HepG2 (cell line): ENCODE data around the gene S100G. TPM values are rescaled to one million over a fixed set of nuclear protein-coding genes. Genes with fewer than 3 reads are reported as not detected.

Source experiments
- ATAC-seq: fragments of 200-7000 bp; cut with Tn5 transposase; 3 replicates; pipeline ENCODE4 v1.9.1; 2020; ENCODE audit warnings: mild to moderate bottlenecking, moderate library complexity
- BruUV-seq: library from RNA; stranded (reverse); fragments of 400-500 nt; replicated peaks from 2 replicates; lab custom pipeline; 2021; lab: Mats Ljungman, UMichigan
- CTCF ChIA-PET: fragments of 300-600 bp; formaldehyde crosslinking; extraction: SDS; loops from one replicate; lab custom pipeline; 2021; ENCODE audit warnings: low total read pairs, inconsistent platforms, low intra/inter-chr PET ratio; lab: Yijun Ruan, JAX
- POLR2A ChIA-PET: fragments of 350-600 bp; sonication (Branson Sonifier 250); formaldehyde crosslinking; loops from one replicate; lab custom pipeline; 2020; ENCODE audit warnings: antibody characterized with exemption, inconsistent platforms; lab: Yijun Ruan, JAX
- DNase-seq: peaks from one replicate; pipeline ENCODE4 v3.0.0-alpha.2; 2015; ENCODE audit warnings: low spot score
- FAIRE-seq: peaks from 3 replicates; lab custom pipeline; 2011; peaks lifted over from hg19 to GRCh38; lab: Jason Lieb, UNC
- H2AFZ ChIP-seq: one replicate; pipeline ENCODE4 v1.6.1; 2011; ENCODE audit warnings: low read length, inconsistent platforms
- H3K27ac ChIP-seq: fragments of 300-600 bp; 3 replicates; pipeline ENCODE4 v1.8.0; 2011; ENCODE audit warnings: mixed run types, mild to moderate bottlenecking, mixed read lengths, low read length, inconsistent platforms; ENCODE audit not compliant: insufficient read depth; ENCODE audit errors: extremely low read length
- H3K27me3 ChIP-seq, 2 experiments: fragments of 200-600 bp in 1 of 2; 2 replicates in 1 of 2; 3 replicates in 1 of 2; pipeline versions ENCODE4 v1.6.0 to v1.8.0; 2011; ENCODE audit warnings: low read length in 2 of 2, mild to moderate bottlenecking in 2 of 2, moderate library complexity in 2 of 2, inconsistent platforms in 1 of 2; ENCODE audit not compliant: insufficient read depth in 2 of 2, control insufficient read depth in 1 of 2
- H3K36me3 ChIP-seq, 2 experiments: fragments of 200-600 bp in 1 of 2; replicated peaks in 1 of 2; 2 replicates in 1 of 2; 3 replicates in 1 of 2; pipeline versions ENCODE4 v1.5.1 to v1.8.0; 2011; ENCODE audit warnings: low read length in 2 of 2, inconsistent platforms in 1 of 2; ENCODE audit not compliant: insufficient read depth in 2 of 2, control insufficient read depth in 1 of 2
- H3K4me1 ChIP-seq: 2 replicates; pipeline ENCODE4 v1.5.1; 2012; ENCODE audit warnings: low read length, inconsistent platforms; ENCODE audit not compliant: insufficient read depth
- H3K4me2 ChIP-seq: 2 replicates; pipeline ENCODE4 v1.6.0; 2011; ENCODE audit warnings: low read depth, low read length, inconsistent platforms
- H3K4me3 ChIP-seq, 3 experiments: fragments of 200-600 bp in 1 of 3; sonication (generic), shearing (Covaris generic) in 1 of 3; replicated peaks in 1 of 3; 2 replicates each; pipeline ENCODE4 v1.5.1; 2011 to 2016; ENCODE audit warnings: low read length in 3 of 3, inconsistent platforms in 2 of 3, low read depth in 2 of 3, mild to moderate bottlenecking in 2 of 3, control low read depth in 1 of 3, mixed read lengths in 1 of 3; ENCODE audit not compliant: insufficient read depth in 1 of 3
- H3K79me2 ChIP-seq: one replicate; pipeline ENCODE4 v1.6.1; 2011; ENCODE audit warnings: low read length, inconsistent platforms; ENCODE audit not compliant: insufficient read depth
- H3K9ac ChIP-seq: 2 replicates; pipeline ENCODE4 v1.6.0; 2011; ENCODE audit warnings: mild to moderate bottlenecking, low read depth, low read length, inconsistent platforms; ENCODE audit not compliant: insufficient read depth
- H3K9me3 ChIP-seq: 2 replicates; pipeline ENCODE4 v1.5.1; 2012; ENCODE audit warnings: mild to moderate bottlenecking, low read length
- H4K20me1 ChIP-seq: 2 replicates; pipeline ENCODE4 v1.6.0; 2011; ENCODE audit warnings: inconsistent platforms, mild to moderate bottlenecking, low read length, moderate library complexity; ENCODE audit not compliant: insufficient read depth
- ATF7 ChIP-seq, 2 experiments: fragments of 450-650 bp in 1 of 2; sonication (generic) in 1 of 2; formaldehyde crosslinking in 1 of 2; IDR thresholded peaks; 2 replicates each; pipeline versions ENCODE4 v1.4.0 to v1.6.1; 2016 to 2020; ENCODE audit warnings: antibody characterized with exemption in 1 of 2, mild to moderate bottlenecking in 1 of 2, missing genetic modification reagents in 1 of 2
- CENPX ChIP-seq: sonication (generic); formaldehyde crosslinking; IDR thresholded peaks from 2 replicates; pipeline ENCODE4 v1.9.0; 2021; ENCODE audit warnings: mild to moderate bottlenecking, missing genetic modification reagents, moderate library complexity
- RXRB ChIP-seq: IDR thresholded peaks from 2 replicates; pipeline ENCODE4 v1.6.1; 2016; ENCODE audit warnings: borderline replicate concordance, missing genetic modification reagents, missing compliant biosample characterization
- TCF12 ChIP-seq, 2 experiments: fragments of 450-650 bp in 1 of 2; sonication (generic) in 1 of 2; formaldehyde crosslinking in 1 of 2; IDR thresholded peaks; 2 replicates each; pipeline versions ENCODE4 v1.6.1 to v1.8.0; 2017 to 2022; ENCODE audit warnings: antibody characterized with exemption in 1 of 2, mild to moderate bottlenecking in 1 of 2, missing genetic modification reagents in 1 of 2, moderate library complexity in 1 of 2
- ZNF567 ChIP-seq: sonication (generic); formaldehyde crosslinking; IDR thresholded peaks from 2 replicates; pipeline ENCODE4 v1.8.1; 2023; ENCODE audit warnings: mild to moderate bottlenecking, missing genetic modification reagents, borderline replicate concordance
- WGBS: methylation state at CpG from one replicate; pipeline ENCODE4 v1.1.6; 2017; ENCODE audit warnings: low lambda C conversion rate; 5-methylcytosine and 5-hydroxymethylcytosine counted together
- in situ Hi-C: cut with HindIII; loops from 2 replicates; pipeline ENCODE4 v1.10.0; 2017; ENCODE audit warnings: low pct_unique_long_range_greater_than_20kb; ENCODE audit not compliant: extremely low pct_ligation_motif_present
- intact Hi-C: fragments of 100-400 bp; cut with micrococcal nuclease; formaldehyde crosslinking; loops from one replicate; pipeline ENCODE4 v1.10.0; 2022; ENCODE audit not compliant: unreplicated experiment
- polyA plus RNA-seq, 8 experiments: library from polyadenylated mRNA; depleted of rRNA in 3 of 8; stranded (reverse) in 7 of 8; unstranded in 1 of 8; fragments of >200 nt; fragmentation: Illumina TruSeq in 4 of 8; extraction: Trizol in 4 of 8; gene quantifications; 2 replicates each; pipeline versions ENCODE4 v1.2.1 to v1.2.3, GENCODE V29; 2011 to 2016; ENCODE audit warnings: low read depth in 4 of 8, missing spikeins in 1 of 8, mixed read lengths in 1 of 8; ENCODE audit not compliant: insufficient read depth in 1 of 8
- total RNA-seq, 5 experiments: library from RNA; depleted of rRNA; stranded (reverse); fragments of >200 nt; fragmentation: Illumina TruSeq; extraction: Trizol; gene quantifications; 2 replicates each; pipeline ENCODE4 v1.2.3, GENCODE V29; 2016; ENCODE audit warnings: low read depth in 1 of 5
- TF ChIP-seq, protein P1 (sequence below): sonication (generic); formaldehyde crosslinking; IDR thresholded peaks from 2 replicates; pipeline ENCODE4 v1.8.1; 2023; ENCODE audit warnings: missing genetic modification reagents, mild to moderate bottlenecking, borderline replicate concordance
- TF ChIP-seq, protein P2 (sequence below): sonication (generic); formaldehyde crosslinking; IDR thresholded peaks from 2 replicates; pipeline ENCODE4 v1.9.0; 2021; ENCODE audit warnings: mild to moderate bottlenecking, missing genetic modification reagents
- TF ChIP-seq, protein P3 (sequence below): sonication (generic); formaldehyde crosslinking; IDR thresholded peaks from 2 replicates; pipeline ENCODE4 v1.5.1; 2020; ENCODE audit warnings: missing genetic modification reagents, mild to moderate bottlenecking, borderline replicate concordance

The S100G gene
- total and polyA plus RNA-seq, 2 of the 13 experiments (the other 11 are each of a cell fraction or from before 2014, with no cell fraction given), result not detected

DNA sequence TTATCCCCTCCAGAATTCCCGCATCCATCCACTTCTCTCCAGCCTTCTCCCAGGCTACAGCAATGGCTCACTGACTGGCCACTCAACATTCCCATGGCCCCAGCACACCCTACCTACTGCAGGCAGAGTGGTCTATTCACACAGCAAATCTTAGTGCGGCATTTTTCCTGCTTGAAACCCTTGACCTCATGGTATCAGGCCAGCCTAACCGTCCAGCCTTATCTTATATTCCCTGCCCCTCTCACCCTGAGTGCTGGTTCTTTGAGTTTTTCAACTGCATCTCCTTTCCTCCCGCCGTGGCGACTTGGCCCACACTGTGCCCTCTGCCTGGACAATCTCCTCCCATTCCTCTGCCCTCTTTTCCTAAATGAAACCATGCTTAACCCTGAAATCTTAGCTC lies 10.0 kb upstream of the S100G start (continued):
- no peak for TF ChIP-seq ZNF567
- no peak for TF ChIP-seq ATF7 (IDR thresholded peaks at IDR 0.05)
- TF ChIP-seq ATF7 (CRISPR knock-in tag; IDR thresholded peaks at IDR 0.05), result no peak
- TF ChIP-seq, protein P1, sequence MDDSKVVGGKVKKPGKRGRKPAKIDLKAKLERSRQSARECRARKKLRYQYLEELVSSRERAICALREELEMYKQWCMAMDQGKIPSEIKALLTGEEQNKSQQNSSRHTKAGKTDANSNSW, result no peak
- no peak for TF ChIP-seq RXRB (CRISPR knock-in tag)
- TF ChIP-seq, all 625 proteins: peak for 0

DNA sequence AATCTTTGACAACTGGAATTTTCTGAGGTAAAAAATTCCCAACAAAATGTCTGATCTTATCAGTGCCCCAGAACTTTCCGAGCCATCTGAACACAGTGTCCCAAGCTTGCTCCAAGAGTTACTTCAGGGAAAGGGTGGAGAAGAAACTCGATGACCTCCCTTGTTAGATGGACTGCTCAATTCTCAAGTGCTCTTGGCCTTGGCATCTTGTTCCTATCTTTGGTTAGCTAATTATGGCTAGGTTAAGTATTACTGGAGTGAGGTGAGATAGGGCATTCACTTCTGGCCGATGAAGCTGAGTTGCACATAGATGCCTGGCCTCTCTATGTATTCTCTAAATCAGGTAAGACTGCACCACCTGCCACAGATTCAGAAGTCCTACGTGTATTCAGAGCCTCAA lies 9.1 kb upstream of the S100G start:
- no peaks in the 10 kb centered on the region for H3K27me3 ChIP-seq
- ChIA-PET CTCF (no interaction called here), POLR2A (no interaction called here)
- no peaks in the 10 kb centered on the region for H3K9me3 ChIP-seq
- H3K79me2 ChIP-seq, result no peaks in the 10 kb centered on the region
- no peak overlapping the region for H3K9ac ChIP-seq
- peaks cover 1 to 4% of the 10 kb centered on the region in 2 experiments; a peak in 1 of 5 replicates for H3K36me3 ChIP-seq
- in situ Hi-C loops (no loop called here), intact Hi-C loops (no loop called here)
- FAIRE-seq (no peak), DNase-seq (no peak), ATAC-seq (no peak)
- no peak overlapping the region for H3K4me3 ChIP-seq
- H3K4me2 ChIP-seq, result no peak overlapping the region
- no peak for TF ChIP-seq TCF12 (IDR thresholded peaks at IDR 0.05)
- no peak for TF ChIP-seq TCF12 (CRISPR knock-in tag; IDR thresholded peaks at IDR 0.05)
- no peak for TF ChIP-seq CENPX
- TF ChIP-seq, protein P2, sequence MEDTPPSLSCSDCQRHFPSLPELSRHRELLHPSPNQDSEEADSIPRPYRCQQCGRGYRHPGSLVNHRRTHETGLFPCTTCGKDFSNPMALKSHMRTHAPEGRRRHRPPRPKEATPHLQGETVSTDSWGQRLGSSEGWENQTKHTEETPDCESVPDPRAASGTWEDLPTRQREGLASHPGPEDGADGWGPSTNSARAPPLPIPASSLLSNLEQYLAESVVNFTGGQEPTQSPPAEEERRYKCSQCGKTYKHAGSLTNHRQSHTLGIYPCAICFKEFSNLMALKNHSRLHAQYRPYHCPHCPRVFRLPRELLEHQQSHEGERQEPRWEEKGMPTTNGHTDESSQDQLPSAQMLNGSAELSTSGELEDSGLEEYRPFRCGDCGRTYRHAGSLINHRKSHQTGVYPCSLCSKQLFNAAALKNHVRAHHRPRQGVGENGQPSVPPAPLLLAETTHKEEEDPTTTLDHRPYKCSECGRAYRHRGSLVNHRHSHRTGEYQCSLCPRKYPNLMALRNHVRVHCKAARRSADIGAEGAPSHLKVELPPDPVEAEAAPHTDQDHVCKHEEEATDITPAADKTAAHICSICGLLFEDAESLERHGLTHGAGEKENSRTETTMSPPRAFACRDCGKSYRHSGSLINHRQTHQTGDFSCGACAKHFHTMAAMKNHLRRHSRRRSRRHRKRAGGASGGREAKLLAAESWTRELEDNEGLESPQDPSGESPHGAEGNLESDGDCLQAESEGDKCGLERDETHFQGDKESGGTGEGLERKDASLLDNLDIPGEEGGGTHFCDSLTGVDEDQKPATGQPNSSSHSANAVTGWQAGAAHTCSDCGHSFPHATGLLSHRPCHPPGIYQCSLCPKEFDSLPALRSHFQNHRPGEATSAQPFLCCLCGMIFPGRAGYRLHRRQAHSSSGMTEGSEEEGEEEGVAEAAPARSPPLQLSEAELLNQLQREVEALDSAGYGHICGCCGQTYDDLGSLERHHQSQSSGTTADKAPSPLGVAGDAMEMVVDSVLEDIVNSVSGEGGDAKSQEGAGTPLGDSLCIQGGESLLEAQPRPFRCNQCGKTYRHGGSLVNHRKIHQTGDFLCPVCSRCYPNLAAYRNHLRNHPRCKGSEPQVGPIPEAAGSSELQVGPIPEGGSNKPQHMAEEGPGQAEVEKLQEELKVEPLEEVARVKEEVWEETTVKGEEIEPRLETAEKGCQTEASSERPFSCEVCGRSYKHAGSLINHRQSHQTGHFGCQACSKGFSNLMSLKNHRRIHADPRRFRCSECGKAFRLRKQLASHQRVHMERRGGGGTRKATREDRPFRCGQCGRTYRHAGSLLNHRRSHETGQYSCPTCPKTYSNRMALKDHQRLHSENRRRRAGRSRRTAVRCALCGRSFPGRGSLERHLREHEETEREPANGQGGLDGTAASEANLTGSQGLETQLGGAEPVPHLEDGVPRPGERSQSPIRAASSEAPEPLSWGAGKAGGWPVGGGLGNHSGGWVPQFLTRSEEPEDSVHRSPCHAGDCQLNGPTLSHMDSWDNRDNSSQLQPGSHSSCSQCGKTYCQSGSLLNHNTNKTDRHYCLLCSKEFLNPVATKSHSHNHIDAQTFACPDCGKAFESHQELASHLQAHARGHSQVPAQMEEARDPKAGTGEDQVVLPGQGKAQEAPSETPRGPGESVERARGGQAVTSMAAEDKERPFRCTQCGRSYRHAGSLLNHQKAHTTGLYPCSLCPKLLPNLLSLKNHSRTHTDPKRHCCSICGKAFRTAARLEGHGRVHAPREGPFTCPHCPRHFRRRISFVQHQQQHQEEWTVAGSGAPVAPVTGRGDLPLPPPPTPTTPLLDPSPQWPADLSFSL, result no peak
- TF ChIP-seq, protein P3, sequence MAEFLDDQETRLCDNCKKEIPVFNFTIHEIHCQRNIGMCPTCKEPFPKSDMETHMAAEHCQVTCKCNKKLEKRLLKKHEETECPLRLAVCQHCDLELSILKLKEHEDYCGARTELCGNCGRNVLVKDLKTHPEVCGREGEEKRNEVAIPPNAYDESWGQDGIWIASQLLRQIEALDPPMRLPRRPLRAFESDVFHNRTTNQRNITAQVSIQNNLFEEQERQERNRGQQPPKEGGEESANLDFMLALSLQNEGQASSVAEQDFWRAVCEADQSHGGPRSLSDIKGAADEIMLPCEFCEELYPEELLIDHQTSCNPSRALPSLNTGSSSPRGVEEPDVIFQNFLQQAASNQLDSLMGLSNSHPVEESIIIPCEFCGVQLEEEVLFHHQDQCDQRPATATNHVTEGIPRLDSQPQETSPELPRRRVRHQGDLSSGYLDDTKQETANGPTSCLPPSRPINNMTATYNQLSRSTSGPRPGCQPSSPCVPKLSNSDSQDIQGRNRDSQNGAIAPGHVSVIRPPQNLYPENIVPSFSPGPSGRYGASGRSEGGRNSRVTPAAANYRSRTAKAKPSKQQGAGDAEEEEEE (CRISPR knock-in tag), result no peak
- no peak overlapping the region for H3K27ac ChIP-seq
- 91% methylated on average over 1 of the region's 4 CpGs for WGBS
- H2AFZ ChIP-seq, result no peak overlapping the region
- H4K20me1 ChIP-seq, result no peaks in the 10 kb centered on the region
- 0 out of 2 replicates have a peak, but pooled peaks cover under 1% of the 10 kb centered on the region for H3K4me1 ChIP-seq
- no TSS peak for BruUV-seq
